GM21529 (cell line): ENCODE results near the gene IL18RAP.

Experiments used
- ATAC-seq: cut with Tn5 transposase; IDR thresholded peaks from one replicate; pipeline ENCODE4 v1.9.1; 2021; ENCODE audit not compliant: unreplicated experiment

Gene IL18RAP

DNA sequence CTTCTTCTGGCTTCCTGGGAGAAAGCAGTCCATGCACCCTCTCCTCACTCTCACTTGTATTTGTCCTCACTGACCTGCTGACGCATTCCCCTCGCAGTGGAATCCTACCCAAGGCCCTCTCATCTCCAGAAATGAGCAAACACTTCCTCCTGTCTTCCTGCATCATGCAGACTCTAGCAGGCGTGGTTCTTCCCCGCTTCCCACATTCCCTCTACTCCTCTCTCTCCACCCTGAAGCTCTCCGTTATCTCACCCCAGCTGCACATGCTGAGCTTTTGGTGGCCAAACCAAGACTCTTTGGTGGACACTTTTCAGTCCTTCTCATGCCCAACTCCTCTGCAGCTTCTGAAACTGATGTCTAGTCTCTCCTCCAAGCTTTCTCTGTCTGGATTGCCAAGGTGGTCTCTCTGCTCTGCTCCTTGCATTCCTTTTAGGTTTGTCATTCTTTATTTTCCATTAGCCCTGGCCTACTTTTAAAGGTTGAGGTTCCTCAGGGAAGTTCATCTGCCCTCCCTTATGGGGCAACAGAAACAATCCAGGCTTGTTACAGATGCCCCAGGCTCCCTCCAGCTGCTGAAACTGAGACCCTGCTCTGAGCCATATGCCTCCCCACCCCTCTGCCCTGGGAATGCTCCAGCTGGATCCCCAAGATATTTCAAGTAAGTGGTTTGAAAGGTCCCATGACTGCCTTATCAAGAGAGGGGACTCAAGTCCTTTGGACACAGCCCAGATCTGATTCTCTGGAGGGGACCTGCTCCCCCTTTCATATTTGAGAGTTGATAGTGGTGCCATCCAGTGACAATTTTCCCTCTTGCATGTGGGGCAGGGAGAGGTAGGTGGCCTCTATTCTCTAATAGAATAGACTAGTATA, 835 bp upstream of the IL18RAP start:
- ATAC-seq = no peak

DNA sequence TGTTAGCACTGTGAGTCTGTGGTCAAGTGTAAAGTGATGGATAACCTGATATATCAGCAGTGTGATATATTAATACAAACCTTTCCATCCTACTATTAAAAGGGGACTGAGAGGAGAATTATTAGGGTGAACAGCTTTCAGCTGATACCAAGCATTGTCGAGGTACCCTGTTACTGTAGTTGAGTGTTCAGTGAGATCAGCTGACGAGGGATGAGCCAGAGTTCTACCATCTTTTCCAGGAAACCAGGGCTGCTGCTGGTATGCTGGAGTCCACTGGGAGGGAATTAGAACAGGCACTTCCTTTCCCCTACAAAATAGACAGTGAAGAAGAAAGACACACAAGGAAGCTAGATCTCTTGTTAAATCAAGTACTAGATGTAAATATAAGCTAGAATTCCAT, 408 bp downstream of the IL18RAP start:
- ATAC-seq = no peak

DNA sequence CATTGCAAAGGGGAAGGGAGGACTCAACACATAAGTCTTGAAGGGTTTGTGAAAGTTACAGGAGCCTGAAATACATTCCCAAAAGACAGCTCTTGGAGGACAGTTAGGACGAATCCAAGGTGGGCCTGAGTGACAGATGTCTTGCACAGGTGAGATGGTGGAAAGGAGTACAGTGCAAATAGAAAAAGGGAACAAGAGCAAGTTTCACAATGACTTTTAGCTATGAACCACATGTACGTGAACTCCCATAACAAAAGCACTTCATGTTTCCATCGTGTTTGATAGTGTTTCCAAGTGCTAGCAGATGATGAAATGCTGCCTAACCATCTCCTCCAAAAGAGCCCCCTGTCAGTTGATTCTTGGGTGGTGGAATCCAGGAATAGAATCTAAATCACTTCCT, 1.8 kb downstream of the IL18RAP start:
- ATAC-seq = peak; percentile 92

DNA sequence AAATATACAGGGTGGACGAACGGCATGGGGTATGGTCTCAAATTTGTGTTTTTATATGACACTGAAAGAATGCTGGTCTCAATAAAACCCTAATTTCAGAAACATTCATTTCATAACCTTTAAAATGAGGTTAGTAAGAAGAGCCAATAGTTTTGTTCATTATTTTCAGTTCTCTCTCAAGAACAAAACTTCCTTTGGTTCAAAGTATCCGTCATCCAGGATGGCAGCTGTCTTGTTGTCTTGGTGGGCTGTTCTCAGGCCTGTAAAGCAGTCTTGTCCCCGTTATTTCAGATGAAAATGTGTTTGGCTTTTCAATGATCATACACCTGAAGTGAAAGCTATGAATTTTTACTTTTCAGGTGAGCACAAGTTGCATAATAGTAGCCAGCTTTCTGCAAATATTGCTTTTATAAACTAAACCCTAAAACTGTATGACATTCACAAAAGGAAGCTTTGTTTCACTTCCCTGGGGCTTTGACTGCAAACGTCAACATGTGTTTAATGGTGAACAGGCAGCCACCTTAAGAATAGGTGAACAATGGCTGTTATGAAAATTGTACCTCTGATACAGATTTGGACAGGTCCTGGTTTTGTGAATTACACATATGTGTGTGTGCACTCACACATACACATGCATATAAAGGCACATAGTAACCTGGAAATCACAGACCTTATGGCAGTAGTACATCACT, 2.6 kb downstream of the IL18RAP start:
- ATAC-seq = peak; percentile 46

DNA sequence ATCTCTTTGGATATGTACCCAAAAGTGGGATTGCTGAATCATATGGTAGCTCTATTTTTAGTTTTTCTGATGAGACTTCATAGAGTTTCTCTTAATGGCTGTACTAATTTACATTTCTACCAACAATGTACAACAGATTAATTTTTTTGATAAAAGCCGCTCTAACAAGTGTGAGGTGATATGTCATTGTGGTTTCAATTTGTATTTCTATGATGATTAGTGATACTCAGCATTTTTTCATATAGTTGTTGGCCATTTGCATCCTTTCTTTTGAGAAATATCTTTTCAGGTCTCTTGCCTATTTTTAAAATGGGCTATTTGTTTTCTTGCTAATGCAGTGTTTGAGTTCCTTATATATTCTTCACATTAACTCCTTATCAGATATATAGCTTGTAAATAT, 4.3 kb downstream of the IL18RAP start:
- ATAC-seq = no peak

DNA sequence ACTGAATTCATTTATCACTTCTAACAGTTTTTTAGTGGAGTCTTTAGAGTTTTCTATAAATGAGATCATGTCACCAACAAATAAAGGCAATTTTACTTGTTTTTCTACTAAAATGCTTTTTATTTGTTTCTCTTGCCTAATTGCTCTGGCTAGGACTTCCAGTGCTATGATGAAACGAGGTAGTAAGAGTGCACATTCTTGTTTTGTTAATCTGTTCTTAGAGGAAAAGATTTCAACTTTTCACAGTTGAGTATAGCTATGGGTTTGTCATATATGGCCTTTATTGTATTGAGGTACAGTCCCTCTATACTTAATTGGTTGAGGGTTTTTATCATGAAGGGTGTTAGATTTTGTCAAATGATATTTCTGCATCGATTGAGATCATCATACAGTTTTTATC, 5.6 kb downstream of the IL18RAP start:
- no peak for ATAC-seq

DNA sequence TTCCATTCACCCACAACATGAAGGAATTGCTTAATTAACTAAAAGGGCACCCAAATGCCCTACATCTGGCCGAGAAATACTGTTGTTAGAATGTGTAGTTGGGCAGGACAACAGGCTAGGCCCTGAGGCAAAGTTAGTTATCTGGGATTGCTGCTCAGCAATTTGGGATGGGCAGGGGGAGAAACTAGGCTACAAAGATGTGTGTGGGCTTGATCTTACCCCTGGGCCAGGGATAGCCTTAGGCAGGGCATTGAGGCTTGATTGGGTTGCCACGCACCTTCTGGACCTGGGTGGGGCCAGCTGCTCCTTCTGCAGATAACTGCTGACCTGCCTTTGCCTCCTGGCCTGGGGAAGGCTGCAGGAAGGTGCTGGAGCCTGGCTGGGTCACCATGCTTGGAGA, 9.4 kb downstream of the IL18RAP start:
- no peak for ATAC-seq

DNA sequence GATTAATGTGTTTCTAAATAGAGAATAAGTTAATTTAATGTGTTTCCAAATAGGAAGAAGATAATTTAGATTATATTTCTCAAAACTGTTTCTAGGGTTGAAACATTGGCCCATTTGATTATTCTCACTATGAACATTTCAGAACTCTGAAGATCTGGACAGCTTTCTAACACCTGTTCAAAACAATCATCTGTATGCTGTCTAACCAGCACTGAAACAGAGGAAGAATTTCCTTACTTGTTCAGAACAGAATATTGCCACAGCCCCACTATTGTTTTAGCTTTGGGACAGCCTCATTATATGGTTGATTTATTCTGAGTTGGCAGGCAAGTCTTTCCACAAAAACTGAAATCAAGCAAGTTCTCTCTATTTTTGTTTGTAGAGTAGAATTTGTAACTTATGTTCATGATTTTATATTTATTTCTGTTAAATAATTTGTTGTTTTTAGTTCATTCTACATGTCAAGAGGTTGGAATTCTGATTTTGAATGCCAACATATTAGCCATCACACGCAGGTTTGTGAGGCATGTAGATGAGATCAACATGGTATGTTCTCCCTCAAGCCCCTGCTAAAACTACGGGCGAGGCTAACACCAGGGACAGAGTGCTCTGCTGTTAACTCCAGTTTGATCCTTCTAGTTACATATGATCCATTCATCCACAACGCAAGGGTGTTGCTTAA, 11.2 kb downstream of the IL18RAP start:
- no peak for ATAC-seq

DNA sequence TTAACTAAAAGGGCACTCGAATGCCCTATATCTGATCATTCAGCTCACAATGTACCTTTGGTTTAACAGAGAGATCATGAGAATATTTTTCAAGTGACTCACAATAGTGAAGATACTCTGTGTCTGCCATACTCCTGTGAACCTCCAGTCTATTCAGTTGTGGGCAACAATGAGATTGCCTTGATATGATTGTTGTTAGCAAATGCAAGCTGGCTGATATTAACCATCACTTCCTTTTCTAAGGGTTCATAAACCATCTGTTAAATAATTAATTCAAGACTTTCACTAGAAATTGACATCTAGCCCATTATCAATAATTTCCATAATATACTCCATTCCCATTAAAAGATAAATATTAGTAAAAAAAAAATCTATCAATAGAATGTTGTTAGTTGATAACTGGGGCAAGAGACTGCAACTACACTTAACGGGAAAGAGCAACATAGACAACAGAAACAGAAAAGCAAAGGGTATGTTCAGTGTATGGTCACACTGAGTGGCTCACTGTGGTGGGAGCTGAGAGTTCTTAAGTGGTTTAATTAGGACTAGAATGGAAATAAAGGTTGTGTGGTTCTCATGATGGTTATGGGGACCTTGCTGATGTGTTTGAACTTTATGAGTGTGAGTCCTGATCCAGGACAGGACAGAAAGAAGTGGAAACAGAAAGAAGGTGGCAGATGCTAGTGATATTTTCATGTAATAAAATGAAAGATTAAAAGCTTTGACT, 11.9 kb downstream of the IL18RAP start:
- no peak for ATAC-seq

DNA sequence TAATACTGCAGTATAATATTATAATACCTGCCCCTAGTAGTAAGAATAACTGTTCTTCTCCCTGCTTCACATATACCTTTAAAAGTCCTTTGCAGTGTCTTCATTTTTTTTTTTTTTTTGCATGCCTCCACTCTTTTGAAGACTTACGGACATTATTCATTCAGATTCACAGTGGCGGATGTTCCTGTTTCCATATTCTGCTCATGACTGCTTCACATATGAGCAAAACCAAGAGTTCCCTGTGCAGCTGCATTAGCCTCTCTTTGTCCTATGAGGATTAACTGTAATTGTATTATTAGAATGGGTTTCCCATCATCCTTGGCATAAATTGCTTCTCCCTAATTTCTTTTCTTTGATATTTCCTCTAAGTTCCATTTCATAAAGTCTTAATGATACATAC, 12.8 kb downstream of the IL18RAP start:
- ATAC-seq = no peak

DNA sequence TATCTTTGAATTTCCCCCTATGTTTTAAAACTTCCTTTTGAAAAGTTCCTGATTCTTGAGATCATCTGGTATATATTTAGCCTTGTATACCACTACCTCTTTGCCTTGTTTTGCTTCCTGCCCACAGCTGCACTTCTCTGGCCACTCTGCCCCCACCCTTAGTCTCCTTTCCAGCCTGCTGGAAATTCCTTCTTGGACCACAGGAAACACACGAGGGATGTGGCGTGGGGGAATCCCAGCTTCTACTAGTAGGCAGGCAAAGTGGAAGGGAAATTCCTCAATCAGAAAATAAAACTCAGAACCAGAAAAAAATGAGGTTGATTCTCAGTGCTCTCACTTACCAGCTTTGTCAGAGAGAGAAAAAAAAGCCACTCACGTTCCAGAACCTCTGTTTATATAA, 13.4 kb downstream of the IL18RAP start:
- ATAC-seq = no peak

DNA sequence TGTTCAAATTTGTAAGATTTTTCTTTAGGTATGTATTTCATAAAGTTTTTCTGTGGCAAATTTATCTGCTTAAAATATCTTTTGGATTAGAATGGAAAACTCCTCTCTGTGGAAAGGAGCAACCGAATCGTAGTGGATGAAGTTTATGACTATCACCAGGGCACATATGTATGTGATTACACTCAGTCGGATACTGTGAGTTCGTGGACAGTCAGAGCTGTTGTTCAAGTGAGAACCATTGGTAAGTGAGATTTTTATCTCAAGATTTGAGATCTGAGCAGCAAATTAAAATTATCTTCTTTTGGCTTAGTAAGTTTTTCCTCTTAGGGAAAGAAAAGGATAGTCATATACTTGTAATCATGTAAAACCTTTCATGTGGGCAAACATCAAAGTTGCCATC, 14.2 kb downstream of the IL18RAP start:
- ATAC-seq = no peak

DNA sequence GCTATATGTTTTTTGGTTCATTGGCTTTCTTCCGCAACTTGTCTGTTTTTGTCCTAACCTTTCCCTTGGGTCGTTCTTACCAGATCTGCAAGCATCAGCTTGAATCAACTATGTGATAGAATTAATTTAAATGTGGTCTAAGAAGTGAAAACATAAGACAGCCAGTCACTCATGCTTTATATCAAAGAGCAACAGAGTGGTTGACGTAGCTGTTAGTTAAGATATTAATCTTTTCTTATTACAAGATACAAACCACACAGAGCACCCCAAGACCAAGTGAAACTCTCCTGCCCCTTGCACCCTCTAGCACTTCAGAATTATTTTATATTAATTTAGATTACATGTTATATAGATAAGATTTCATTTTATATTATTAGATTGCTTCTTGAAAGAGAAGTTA, 15.2 kb downstream of the IL18RAP start:
- no peak for ATAC-seq

DNA sequence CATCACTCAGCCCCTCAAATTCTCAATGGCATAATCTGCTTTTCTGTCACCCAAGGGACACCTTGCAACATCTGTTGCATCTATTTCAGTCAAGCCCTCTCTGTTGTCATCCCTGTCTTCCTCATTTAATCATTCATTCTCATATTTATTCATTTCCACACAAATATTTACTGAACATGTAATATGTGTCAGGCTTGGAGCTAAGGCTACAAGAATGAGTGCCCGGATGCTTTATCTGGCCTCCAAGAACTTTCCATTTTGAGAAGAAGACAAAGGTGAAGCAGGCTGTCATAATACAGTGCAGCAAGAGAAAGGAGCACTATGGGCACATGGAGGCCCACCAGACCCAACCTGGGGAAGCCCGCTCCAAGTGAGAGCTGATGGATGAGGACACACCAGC, 15.6 kb downstream of the IL18RAP start:
- ATAC-seq = no peak

DNA sequence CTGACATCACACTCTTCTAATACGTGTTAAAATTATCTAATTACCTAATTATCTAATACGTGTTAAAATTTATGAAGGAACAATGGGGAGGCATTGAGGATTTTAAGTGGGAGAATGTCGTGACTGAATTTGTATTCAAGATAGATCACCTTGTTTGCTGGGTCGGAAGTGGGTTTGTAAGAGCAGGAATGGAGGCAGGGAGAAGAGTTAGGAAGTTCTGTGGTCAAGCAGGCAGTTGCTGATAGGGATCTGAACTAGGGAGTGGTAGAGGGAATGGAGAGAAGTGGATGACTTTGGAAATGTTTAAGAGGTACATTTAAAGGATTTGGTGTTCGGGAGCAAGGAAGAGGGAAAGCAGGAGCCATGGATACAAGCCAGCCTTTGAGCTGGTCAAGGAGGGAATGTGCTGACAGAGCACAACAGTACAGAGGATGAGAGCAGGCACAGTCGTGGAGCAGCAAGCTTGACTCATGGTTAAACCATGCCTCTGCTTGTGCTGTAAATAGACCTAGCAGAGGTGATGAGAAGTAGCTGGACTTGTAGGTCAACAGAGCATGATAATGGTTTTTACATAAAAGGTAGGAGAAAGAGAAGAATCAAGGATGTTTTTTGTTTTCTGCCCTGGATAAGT, 16.2 kb downstream of the IL18RAP start:
- no peak for ATAC-seq

DNA sequence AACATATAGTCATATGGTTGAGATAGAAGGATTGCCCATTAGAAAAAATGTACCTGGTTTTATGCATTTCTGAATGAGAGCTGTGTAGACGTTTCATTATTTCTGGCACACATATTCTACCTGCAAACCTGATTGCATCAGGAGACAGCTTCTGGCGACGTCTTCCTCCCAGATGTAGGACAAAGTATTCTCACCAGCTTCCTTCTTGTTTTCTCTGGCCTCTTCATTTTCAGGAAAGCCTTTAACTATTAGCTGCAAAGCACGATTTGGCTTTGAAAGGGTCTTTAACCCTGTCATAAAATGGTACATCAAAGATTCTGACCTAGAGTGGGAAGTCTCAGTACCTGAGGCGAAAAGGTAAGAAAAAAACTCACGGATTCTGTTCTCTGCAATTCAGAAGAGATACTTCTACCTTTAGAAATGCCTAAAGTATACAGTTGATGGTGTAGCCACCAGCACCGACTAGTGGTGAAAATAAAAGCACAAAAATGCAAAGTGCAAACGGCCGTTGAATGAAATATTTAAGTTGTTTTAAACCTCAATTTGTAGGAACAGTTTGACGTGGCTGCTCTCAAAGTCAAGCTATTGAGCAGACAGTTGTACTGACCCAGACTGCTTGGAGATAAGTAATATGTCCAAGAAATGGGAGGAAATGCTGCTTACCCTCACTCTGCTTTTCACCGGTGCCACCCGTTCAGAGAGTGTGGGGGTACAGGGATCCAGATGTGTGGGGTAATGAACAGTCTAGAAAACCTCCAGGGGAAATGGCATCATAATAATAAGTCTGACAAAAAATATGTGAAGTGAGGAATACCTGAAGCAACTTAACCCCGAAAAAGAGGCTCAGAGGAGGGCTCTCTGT, 20.2 kb downstream of the IL18RAP start:
- ATAC-seq = peak; percentile 68

DNA sequence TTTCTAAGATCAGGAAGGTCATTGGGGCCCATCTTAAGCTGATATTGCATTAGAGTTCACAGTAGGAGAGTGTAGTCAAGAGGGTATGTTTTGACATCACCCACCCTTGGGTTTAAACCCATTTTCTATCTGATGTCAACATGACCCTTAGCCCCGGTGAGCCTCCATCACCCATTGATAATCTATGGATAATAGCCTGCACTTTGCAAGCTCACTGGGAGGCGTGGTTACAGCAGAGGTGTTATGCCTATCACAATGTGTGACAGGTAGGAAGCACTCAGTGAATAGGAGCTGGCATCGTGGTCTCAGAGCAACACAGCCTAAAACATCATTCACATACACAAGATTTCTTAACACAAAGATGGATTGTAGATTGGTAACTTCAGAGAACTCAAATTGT, 21.3 kb downstream of the IL18RAP start:
- no peak for ATAC-seq

DNA sequence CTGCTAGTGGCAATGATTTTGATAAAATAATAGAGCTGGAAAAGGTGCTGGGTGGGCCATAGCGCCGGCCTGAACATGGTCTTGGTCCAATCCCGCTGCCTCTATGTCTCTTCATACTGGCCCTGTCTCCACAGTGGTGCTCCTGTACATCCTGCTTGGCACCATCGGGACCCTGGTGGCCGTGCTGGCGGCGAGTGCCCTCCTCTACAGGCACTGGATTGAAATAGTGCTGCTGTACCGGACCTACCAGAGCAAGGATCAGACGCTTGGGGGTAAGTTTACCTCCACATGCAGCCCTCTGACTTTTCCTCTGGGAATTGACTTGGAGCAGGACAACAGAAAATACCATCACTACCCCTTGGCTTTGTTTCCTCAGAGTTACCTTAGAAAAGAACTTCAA, 24.0 kb downstream of the IL18RAP start:
- no peak for ATAC-seq

DNA sequence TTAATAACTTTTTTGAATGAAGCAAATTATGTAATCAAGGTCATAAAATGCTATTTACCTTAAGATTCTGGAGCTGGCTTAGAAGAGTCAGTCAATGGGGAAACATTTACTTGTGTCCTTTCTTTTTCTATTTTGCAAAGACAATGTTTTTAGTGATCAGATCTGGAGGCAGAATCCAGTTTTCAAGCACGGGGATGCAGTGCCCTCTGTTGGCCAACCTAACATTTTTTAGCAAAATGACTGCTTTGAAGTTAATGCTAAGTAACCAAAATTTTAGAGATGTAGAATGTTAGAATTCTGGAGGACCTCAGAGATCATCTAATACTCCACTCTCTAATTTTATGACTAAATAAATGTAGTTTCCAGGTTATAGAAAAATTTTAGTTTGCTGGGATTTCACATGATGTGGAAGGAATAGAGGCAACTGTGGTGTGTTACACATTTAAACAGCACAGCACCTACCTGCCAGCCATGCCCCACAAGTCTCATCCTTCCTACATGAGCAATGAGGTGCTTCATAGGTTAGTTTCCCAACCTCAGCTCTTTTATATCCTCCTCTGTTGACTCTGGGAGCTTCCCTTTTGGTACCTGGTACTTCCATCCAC, 26.5 kb downstream of the IL18RAP start:
- ATAC-seq = no peak

DNA sequence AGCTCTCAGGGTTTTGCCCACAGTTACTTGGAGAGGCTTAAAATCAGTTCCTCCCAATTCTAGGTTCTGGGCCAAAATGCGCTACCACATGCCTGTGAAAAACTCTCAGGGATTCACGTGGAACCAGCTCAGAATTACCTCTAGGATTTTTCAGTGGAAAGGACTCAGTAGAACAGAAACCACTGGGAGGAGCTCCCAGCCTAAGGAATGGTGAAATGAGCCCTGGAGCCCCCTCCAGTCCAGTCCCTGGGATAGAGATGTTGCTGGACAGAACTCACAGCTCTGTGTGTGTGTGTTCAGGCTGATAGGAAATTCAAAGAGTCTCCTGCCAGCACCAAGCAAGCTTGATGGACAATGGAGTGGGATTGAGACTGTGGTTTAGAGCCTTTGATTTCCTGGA, 29.0 kb downstream of the IL18RAP start:
- no peak for ATAC-seq
